NCI-H510A (cell line): ENCODE measurements around the gene C4orf51.

Experiments used
- DNase-seq: peaks from one replicate; lab custom pipeline; 2025; lab: John Stamatoyannopoulos, UW

C4orf51 gene

DNA sequence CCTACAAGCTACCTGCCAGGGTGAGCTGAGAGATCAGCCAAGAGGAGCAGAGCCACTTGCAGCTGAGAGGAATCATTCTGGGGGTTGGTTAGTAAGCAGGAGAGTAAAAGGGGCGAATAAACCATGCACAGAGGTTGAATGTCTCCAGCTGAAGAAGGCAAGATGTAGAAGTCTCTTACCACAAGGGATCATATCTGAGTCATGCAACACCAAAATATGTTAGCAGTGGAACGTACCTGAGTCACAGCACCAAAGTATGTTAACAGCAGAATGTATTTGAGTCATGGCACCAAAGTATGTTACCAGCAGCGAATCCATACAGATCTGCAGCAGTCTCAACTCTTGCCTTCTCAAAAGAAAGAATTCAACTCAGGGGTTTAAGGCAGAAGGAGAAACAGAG, 29.9 kb downstream of the C4orf51 start:
- no peak for DNase-seq

DNA sequence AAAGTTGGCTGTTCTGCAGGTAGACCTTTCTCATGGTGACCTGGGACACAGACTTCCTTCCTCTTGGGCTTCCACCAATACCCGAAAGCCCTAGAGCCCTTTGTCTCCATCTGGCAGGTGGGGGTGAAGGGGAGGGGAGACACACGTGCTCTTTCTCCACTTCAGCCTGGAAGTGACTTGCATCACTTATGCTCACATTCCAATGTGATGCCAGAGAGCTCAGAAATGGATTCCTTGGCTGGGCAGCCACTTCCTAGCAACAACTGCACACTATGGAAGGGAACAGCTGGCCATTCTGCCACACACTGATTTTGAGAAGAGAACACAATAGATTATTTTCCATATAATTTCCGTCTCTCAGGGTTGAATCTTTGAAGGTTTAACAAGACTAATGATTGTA, 36.3 kb downstream of the C4orf51 start:
- no peak for DNase-seq

DNA sequence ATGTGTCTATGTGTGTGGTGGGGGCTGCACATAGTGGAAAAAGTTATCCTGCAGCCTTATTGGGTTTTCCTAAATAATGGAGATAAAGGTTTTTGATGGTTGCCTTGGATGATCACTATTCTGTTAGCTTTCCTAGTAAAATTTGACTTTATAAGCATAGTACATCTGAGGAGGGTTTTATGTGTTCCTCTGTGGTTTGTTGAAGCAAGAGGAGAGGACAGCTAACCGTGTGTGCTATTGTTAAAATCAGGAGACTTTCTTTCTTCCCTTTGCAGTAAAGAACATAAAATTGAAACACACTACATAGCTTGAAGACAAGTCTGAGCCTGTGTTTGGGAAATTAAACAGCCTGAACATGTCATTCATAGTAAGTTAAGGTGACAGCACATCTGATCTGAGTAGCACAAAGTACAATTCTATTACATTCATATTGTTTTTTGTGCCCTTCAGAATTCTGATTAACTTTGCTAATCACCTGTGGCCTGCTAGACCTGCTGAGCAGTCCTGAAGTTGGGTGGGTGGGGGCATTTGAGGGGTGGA, 36.8 kb downstream of the C4orf51 start:
- no peak for DNase-seq

DNA sequence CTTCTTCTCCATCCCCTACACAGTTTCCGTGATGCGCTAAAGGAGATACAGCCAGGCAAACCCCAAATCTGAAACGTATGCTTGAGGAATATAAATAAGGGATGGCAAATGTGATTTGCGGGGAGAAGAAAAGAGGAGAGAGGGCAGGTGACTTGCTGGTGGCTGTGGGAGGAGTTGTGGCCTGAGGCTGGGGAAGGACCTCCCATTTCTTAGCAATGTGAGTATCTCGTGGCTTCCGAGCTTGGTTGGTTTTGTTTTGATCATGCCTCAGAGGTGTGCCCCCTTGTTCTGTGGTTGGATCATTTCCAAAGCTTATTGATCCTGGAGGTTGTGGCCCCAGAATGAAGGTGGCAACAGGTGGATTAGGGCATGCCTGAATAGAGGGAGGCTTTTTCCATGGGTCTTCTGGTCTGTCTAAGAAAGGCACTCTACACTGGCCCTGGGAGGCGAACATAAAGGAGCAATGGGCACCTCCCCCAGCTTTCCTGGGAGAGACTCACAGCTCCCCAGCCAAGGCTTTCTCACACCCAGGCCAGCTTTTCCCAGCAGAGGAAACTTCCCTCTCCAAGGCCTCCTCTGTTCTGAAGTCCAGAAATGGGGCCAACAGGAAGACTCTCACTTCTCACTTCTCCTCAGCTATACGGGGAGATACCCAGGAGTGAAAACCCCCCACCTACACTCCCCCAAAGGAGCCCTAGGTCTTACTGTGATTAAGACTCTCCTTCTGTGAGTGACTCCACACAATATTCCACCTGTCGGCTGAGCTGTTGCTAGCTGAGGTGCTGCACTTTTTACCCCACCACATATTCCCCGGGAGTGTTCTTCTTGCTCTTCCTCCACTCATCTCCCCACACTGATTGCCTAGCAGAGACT, 40.0 kb downstream of the C4orf51 start:
- no peak for DNase-seq

DNA sequence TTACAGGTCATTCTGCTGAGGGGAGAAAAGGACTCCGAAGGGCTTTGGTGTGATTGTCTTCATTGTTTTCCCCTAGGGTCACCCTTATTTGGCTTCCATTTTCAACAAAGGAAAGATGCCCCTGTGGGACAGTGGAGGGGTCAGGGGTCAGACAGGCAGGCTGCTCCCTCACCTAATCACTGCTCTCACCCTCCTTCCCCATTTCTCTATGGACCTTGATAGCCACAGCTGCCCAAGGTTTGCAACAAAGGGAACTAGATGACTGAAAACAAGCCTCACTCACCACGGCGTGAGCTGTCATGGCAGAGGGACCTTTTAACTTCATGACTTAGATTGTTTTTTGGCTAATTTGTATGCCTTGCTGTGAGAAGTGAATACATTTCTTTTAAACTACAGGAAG, 40.7 kb downstream of the C4orf51 start:
- no peak for DNase-seq

DNA sequence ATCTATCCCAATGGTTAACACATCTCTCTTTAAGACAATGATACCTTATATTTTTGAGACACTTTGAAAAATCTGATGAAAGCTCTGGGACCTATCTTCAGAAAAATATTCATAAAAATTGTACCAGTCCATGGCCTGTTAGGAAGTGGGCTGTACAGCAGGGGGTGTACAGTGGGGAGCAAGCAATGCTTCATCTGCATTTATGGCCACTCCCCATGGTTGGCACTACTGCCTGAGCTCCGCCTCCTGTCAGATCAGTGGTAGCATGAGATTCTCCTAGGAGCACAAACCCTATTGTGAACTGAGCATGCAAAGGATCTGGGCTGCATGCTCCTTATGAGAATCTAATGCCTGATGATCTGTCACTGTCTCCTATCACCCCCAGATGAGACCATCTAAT, 42.6 kb downstream of the C4orf51 start:
- no peak for DNase-seq

DNA sequence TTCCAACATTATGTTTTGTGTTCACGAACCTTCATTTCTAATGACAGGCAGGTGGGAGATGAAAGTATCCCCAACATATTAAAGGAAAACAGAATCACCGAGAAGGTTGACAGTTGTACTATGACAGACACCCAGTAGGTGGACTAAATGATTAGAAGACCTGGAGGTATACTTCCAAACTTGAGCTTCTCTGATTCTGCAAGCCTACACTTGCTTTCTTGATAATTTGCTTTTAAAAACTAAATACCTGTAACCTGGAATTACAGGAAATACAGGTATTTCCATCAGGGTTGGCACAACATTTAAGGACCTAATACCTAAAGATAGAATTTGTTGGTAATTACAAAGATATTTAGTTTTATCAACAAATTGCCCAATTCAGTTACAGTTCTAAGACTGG, 43.4 kb downstream of the C4orf51 start:
- no peak for DNase-seq

DNA sequence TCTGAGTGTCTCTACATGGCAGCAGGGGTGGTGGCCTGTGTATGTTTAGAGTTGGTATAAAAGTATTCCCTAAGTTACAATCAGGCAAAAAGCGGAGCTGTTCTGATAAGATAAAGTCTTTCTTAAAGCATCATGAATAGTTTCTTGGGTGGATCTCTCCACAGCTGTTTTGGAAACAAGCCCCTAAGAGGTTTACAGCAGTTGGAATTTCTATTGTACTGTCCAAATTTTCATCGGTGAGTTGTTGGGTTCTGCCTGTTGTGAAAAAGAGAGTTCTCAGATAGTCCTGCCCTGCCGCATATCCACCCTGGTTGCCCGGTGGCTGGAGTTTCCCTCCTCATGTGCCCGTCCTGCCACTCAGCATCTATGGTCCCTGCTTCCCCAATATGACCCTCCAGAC, 50.1 kb downstream of the C4orf51 start:
- DNase-seq, result no peak

DNA sequence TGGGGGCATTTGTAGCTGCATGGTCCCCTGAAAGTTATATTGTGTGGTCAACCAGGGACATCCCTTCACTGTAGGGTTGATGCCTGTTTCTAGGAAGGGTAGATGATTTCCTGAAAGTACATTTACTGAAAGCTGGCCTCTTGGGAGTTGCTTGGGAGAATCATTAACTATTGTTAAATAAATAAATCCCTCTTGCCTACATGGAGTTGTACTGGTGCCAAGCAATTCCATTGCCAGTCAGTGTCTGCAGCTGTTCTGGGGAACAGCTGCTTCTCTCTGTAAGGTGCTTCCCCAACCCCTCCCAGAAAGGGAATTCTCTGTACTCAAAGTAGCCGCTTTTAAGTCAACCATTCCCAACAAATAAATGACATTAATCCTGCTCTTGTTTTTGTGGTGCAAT, 51.1 kb downstream of the C4orf51 start:
- DNase-seq, result peak; percentile 19

DNA sequence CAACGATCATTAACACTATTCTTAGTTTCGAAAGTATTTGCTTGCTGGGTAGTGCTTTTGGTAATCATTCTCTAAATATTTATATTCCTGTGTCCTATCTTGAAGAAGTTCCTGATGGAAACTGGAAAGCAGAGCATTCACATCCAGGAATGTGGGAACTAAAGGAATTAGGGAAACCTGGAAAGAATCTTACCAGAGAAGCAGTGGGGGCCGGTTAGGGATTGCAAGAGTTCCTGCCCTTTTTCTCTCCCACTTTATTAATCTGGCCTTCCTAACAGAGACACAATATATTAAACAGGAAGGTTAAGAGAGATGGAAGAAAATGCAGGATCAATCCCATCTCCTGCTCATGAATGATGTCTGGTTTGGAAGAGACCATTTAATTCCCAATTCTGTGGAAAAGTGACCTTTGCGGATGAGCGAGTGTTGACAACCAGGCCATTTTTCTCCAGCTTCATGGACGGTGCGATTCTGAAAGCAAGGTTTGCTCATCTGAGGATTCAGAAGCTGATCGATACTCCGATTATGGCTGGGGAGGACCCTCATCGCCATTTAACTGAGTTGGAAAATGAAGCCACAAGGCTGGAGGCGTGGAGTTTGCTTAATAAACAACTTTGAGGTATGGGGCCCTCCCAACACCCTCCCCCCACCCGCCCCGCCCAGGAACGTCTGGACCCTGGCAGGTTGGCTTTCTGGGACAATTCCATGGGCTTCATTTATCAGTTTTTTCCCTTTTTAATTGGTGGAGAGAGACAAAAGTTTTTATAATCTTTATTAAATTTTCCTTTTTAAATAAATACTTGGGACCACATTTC, 52.3 kb downstream of the C4orf51 start:
- peak; percentile 0 for DNase-seq

DNA sequence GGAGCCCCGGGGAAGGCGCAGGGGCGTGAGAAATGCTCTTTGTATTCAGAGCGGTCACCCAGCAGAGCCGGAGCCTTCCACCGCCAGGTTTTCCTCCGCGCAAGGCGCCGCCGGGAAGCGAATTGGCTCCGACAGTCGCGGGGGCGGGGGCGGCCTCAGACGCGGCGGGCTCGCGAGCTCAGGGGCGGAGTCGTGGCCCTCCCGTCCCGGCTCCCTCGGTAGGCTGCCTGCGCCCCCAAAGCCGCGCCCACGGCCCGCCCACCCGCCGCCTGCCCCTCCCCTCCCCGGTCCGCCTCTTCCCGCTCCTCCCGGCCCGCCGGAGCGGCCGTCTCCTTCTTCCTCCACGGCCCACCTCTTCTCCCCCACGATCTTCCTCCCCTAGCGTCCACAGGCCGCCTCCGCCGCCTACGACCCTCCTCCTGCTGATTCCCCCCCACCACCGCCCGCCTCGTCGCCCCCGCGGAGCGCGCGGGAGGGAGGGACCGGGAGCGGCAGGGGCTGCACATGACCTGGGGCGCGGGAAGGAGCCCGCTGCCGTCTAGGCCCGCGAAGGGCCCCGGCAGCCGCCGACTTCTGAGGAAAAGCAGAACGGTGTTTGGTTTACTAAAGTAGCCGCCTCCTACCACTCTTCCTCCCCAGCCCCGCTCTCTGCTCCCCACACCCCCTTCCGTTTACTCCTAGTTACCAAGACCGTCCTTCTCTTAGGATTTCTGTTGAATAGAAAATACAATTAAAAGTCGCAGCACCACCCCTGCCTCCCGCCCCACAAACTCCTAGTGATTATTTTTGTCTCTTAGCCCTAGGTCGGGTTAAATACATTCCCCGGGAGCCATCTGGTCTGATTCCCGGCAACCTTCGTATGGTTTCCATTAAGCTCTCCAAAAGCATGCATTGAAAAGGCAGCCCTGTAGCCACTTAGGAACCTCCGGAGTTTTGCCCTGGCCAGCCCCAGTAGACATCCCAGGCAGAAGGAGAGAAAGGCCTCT, 53.2 kb downstream of the C4orf51 start:
- DNase-seq, result peak; percentile 82

DNA sequence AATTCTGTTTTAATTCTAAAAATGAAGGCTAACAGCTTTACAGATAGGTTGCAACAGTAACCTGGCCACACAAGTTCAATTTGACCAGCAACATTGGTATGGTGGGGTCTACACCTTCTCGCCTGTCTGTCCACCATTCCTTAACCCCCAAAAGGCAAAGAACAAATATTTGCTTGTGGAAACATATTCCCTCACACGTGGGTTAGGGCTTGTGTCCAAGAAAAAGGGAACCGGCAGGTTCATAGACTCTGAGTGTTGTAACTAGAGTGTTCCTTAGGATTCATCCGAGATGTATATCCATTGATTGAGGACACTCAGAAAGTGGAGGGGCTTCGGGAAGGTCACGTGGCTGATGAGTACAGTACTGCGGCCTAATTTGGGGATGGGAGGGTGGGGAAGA, 54.1 kb downstream of the C4orf51 start:
- no peak for DNase-seq

DNA sequence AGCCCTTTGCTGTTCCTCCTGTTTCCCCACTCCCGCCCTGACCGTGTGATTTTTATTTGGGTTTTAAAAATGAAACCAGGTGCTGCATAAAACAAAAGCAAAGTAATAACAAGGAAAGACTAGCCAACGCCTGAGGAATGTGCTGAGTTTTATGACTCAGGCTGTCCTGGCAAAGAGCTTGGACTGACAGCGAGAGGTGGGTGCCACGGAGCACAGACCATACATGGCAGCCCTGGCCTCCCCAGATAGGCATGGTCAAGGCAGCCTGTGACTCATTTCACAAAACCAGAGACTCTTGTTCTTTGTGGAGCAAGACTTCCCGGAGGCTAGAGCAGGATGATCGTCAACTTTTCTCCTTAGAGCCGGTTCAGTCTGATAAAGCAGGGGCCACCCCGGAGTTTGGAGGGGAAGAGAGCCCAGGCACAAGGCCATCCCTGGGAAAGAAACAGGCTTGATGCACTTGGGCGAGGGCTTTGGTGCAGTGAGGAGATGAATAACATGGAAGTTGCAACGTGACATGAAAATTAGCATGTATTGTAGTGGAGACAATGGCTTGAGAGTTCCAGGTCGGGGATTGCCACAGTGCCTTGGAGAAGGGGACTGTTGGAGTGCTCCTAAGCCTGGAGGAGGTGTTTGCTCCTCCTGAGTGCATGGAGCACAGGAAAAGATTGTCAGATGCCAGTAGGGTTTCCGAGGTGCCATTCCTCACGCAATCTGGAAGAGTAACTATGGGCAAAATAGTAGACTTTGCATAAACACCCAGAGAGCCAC, 54.8 kb downstream of the C4orf51 start:
- DNase-seq, result no peak

DNA sequence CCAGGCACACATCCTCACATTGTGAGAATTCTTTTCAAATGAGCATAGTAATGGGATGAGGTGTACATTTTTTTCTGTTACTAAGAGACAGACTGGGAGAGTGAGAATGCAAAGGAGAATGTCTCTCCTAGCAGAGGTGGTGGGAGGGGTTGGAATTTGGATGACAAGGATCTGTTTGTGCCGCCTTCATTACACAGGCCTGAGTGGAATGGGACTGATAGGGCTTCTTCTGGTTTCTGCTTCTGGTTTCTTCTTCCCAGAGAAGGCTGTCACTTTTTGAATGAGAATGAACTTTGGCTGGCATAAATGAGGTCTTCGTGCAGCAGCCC, 55.4 kb downstream of the C4orf51 start:
- DNase-seq, result no peak

DNA sequence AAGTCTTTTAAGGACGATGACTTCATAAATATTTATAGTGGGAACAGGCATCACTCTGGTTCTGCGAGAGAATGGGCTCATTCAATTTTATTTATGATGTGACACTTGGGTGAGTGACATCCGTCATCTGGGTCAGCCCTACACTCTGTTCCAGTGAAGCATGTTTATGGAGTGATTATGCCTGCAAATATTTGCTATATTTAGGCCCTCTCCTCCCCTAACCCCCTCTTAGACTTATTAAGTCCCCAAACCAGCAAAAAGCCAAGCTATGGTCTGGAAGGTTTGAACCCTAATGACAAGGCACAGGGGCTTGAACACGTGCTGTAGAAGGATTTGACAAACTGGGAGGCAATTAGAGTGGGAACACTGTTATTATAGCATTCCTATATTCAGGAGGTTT, 55.9 kb downstream of the C4orf51 start:
- no peak for DNase-seq

DNA sequence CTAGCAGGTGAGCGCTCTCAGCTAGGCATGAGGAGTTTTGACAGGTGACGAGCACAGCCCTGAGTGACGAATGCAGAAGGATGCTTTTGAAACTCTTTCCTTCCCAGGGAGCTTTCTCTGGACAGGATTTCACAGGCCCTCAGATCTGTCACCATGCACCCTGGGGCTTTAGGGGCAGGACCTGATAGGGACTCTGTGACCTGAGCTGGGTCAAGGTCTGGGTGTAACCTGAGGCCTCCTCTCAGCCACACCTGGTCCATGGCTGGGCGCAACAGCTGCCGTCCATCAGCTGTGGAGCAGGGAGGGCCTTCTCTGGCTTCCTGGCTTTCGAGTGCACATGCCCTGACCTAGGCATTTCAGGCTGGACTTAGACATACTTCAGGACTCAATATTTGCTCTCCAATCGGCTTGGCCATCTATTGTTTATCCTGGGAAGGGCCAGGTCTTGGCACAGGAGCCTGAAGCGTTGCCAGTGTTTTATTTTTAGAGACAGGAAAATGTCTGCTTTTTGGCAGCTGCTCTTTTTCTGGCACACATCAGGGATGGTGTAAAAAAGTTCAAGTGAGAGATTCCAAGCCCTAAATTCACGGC, 56.4 kb downstream of the C4orf51 start:
- peak; percentile 56 for DNase-seq

DNA sequence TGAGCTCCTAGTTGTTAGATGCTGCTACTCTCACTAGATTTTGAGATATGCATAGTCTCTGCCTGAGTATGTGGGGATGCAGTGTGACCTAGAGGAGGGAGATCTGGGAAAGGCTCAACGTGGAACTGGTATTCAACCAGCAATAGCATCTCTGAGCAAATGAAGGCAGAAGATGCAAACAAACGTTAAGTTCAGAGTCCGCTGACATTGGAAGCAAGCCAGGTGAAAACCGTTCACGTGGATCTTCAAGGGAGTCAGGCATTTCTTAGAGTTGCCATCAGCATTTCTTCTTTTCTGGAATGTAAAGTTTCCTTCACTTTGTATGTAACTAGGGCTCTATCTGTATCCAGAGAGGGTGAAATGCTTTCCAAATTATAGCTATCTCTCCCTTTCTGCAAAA, 59.9 kb downstream of the C4orf51 start:
- DNase-seq, result no peak

DNA sequence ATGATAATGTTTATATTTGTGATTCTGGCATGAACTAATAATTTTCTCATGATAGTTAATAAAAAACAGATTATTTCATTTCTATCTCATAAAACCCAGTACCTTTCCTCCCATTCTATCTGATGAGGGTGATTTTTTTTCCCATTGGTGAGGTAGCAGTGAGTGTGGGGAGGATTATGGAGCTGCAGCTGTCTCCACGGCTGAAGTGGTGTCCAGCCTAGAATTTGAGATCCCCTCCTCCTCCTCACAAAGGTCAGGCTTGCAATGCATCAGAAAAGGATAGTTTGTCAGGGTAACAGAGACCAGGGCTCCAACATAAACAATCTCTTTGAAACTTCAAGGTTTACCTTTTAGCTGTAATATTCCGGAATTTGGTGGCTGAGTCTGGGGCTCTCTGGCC, 60.9 kb downstream of the C4orf51 start:
- DNase-seq, result no peak

DNA sequence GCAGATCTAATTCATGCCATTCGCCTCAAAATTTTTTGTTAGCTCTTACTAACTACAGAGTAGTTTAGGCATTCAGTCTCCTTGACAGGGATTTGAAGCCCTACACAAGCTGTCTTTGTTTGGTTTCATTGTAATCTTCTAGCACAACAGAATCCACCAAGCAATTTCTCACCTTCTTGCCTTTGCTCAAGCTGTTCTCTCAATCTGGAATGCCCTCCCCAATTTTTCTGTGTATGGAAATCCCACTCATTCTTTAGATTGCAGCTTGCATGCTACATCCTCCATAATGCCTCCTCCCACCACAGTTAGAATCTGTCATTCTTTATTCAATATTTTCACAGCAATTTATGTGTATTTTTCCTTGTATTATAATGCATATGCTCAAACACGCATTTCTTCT, 63.7 kb downstream of the C4orf51 start:
- no peak for DNase-seq

DNA sequence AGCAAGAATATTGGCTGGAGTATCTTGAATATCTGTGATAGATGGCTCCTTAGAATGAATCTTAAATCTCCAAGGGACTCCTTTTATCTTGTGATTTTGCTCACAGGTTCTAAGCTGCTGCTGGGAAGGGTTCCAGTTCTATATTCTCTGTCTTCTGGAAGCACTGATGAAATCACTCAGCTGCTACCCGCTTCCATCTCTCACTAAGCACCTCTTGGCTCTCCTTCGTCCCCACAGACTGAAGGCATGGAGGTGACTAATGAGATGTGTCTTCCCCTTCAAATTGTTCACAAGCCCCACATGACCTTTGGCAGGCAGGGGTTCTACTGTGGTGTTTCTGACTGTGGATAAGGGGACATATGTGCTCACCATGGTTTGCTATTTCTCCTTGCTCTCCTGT, 75.9 kb downstream of the C4orf51 start:
- DNase-seq, result no peak

DNA sequence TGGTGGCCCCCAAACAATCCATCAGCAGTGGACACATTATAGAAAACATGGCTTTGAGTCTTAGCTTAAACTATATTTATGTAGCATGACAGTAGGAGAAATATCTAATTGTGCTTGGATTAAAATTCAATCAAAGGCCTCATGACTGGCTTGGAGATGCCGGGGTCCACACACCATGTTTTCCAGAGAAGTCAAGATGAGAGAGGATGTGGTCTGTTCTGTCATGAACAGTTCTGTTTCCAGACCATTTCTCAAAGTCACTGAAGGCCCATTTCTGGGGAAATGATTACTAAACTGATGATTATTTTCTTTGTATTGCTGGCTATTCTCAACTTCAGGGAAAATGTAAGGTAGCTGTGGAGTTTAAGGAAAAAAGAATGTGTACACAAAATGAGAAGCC, 76.3 kb downstream of the C4orf51 start:
- DNase-seq, result no peak
